KOPT-K1 (cell line): ENCODE data around the gene EXOSC2.

ENCODE experiments used
- H3K27ac ChIP-seq: fragments of 200-600 bp; sonication (generic); 2 replicates; pipeline ENCODE4 v1.5.1; 2016; ENCODE audit warnings: antibody characterized with exemption, mild to moderate bottlenecking, low read depth, low read length; ENCODE audit not compliant: poor library complexity, severe bottlenecking
- H3K36me3 ChIP-seq: fragments of 200-600 bp; sonication (generic); 2 replicates; pipeline ENCODE4 v1.5.1; 2017; ENCODE audit warnings: antibody characterized with exemption, mild to moderate bottlenecking, low read length, moderate library complexity; ENCODE audit not compliant: insufficient read depth
- H3K9me3 ChIP-seq: fragments of 200-600 bp; sonication (generic); 2 replicates; pipeline ENCODE4 v1.5.1; 2017; ENCODE audit warnings: antibody characterized with exemption, low read length, mild to moderate bottlenecking; ENCODE audit not compliant: insufficient read depth, poor library complexity, severe bottlenecking

EXOSC2 gene

GRCh38 chr9:130732136-130732535 is 38.6 kb downstream of the EXOSC2 start:
- no peak overlapping the region for H3K27ac ChIP-seq
- no peaks in the 10 kb centered on the region for H3K36me3 ChIP-seq
- H3K9me3 ChIP-seq: peaks cover 5% of the 10 kb centered on the region

DNA sequence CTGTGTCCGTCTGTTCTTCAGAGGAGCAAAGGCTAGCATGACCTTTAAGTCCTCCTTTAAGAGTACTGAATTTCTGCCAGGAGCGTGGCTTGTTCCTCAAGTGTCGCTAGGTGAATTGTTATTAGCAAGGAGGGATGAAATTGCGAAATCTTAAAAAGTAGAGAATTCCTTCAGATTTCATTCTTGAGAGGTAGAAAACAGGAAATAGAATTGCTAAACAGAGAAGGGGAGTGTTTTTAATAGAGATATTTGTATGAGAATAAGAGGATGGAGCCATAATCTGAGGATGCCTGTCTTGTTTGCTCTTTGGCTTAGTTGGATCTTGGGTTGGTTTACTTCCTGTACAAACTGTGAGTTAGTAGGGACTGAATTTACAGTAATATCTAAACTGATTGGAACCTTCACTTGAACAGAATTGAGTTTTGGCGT is 39.2 kb downstream of the EXOSC2 start:
- Histone ChIP-seq H3K27ac (no peak overlapping the region), H3K36me3 (no peaks in the 10 kb centered on the region), H3K9me3 (peaks cover 5% of the 10 kb centered on the region)

DNA sequence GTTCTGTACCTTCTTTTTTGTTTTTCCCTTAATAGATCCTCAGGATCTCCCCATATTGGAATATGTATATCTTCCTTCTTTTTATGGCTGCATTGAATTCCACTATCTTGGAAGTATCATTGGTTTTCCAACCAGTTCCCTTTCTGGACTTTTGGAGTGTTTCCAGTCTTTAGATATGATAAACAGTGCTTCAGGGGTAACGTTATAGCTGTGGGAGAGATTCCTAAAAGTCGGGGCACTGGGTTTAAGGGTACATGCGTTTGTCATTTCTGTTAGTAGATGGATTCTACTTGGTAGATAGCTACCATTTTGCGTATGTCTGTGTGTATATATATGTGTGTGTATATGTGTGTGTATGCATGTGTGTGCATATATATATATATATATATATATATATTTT is 42.0 kb downstream of the EXOSC2 start:
- Histone ChIP-seq H3K27ac (no peak overlapping the region), H3K9me3 (no peaks in the 10 kb centered on the region), H3K36me3 (no peaks in the 10 kb centered on the region)

- no peaks in the 10 kb centered on the region for H3K36me3 ChIP-seq
- H3K27ac ChIP-seq: no peak overlapping the region
- H3K9me3 ChIP-seq: peaks cover 6% of the 10 kb centered on the region
These were observed 43.3 kb downstream of the EXOSC2 start for GRCh38 chr9:130736834-130737233.

- Histone ChIP-seq H3K36me3 (no peaks in the 10 kb centered on the region), H3K27ac (no peak overlapping the region), H3K9me3 (peaks cover 12% of the 10 kb centered on the region)
These were observed 44.7 kb downstream of the EXOSC2 start for GRCh38 chr9:130738281-130738680.

DNA sequence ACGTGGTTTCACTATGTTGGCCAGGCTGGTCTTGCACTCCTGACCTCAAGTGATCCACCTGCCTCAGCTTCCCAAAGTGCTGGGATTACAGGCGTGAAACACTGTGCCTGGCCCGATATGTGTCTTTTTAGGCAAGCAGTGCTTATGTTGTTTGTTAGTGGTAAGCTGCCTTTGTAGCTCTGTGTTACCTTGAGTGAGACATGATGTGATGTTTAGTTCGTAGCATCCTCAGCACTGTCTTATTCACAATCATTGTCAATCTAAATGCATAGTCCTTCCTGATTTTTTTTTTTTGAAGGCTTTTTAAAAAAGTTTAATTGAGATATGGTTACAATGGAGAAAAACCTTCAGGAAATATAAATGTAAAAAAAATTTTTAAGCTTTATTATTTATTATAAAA is 45.5 kb downstream of the EXOSC2 start:
- H3K27ac ChIP-seq: no peak overlapping the region
- H3K36me3 ChIP-seq: no peaks in the 10 kb centered on the region
- H3K9me3 ChIP-seq: peaks cover 12% of the 10 kb centered on the region

GRCh38 chr9:130740218-130741023 is 46.8 kb downstream of the EXOSC2 start:
- Histone ChIP-seq H3K36me3 (no peaks in the 10 kb centered on the region), H3K9me3 (peaks cover 12% of the 10 kb centered on the region), H3K27ac (no peak overlapping the region)

DNA sequence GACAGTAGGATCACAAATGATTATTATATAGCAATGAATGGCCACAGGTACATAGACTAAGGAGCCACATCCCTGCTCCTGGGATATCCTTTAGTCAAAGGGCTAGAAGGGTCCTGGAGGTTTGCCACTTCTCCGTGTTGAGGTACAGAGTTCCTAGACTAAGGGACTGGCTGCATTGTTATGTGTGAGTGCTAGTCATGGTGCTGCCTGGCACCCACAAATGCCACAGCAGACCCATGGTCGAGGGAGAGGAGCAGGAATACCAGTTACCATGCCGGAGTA is 47.4 kb downstream of the EXOSC2 start:
- H3K27ac ChIP-seq: no peak overlapping the region
- H3K36me3 ChIP-seq: no peaks in the 10 kb centered on the region
- peaks cover 12% of the 10 kb centered on the region for H3K9me3 ChIP-seq

- H3K36me3 ChIP-seq: no peaks in the 10 kb centered on the region
These were observed 48.4 kb downstream of the EXOSC2 start for GRCh38 chr9:130741831-130742449.

DNA sequence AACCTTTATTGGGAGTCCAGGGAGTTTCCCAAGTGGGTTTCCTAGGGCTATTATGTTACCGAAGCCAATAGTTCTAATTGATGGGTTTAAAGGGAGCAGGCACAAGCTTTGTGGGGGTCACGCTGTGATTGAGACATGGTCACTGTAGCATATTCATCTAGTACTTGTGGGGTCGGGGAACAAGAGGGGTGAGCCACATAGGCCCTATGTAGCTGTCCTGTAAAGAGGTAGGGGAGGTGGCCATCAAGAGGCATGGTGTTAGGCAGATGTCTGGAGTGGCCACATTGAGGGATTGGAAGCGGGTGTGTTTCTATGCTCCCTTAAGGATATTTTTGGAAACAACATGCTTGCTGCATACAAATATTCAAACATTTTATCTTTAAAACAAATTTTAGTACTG is 50.1 kb downstream of the EXOSC2 start:
- H3K27ac ChIP-seq: no peak overlapping the region
- peaks cover 12% of the 10 kb centered on the region for H3K9me3 ChIP-seq
- no peaks in the 10 kb centered on the region for H3K36me3 ChIP-seq

More at GRCh38 chr9:130741831-130742449, 48.4 kb downstream of the EXOSC2 start:
- H3K9me3 ChIP-seq: peaks cover 12% of the 10 kb centered on the region
- H3K27ac ChIP-seq: no peak overlapping the region

DNA sequence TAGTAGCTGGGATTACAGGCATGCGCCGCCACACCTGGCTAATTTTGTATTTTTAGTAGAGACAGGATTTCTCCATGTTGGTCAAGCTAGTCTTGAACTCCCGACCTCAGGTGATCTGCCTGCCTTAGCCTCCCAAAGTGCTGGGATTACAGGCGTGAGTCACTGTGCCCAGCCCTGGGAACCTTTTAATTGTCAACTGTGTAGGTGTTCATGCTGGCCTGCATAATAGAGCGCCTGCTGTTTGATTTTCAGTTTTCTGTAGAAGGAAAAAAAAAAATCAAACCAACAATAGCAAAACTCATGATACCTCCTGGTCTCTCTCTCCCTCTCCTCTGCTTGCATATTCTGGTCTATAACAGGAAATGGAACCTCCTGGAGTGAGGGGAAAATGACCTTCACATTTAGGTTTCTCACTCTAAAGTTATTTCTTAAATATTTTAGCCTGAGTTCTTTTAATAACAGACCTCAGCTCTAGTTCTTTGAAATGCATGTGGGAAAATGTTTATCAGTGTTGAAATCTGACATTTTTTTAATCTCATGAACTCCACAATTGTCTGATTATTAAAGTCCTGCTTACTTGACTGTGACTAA is 51.7 kb downstream of the EXOSC2 start:
- Histone ChIP-seq H3K9me3 (peaks cover 12% of the 10 kb centered on the region), H3K36me3 (no peaks in the 10 kb centered on the region), H3K27ac (no peak overlapping the region)

- H3K27ac ChIP-seq: no peak overlapping the region
- no peaks in the 10 kb centered on the region for H3K36me3 ChIP-seq
- peaks cover 12% of the 10 kb centered on the region for H3K9me3 ChIP-seq
These were observed 52.2 kb downstream of the EXOSC2 start for GRCh38 chr9:130745829-130746228.

GRCh38 chr9:130746434-130747212 is 53.0 kb downstream of the EXOSC2 start:
- Histone ChIP-seq H3K9me3 (peaks cover 8% of the 10 kb centered on the region), H3K27ac (no peak overlapping the region), H3K36me3 (no peaks in the 10 kb centered on the region)

DNA sequence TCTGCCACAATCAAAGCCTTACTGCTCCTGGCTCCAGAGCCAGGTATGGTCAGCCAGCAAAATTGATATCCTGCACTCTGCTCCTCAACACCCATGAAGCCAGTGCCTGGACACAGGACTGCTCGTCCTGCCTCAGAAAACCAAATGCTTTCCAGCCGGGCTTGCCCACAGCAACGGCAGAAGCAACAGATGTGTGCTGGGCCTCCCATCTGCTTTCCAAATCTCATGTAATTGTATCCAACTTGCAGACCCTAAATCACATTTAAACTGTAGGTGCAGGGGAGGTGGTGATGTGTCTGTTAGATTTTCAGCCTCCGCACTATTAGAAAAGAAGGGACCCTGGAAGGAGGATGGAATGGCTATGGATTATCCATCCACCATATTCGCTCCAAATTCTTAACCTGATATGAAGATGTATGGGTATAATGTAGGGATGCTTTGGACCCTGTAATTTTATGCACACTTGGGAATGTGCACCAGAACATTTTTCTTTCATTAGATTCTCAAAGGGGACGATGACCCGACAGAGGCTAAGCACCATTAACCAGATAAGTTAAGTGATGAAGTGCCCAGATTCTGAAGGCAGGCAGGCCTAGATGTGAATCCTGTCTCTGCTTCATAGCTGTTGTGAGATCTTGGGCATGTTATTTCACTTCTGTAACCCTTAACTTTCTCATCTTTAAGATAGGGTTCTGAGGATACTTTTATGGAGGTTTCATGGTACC is 58.2 kb downstream of the EXOSC2 start:
- H3K27ac ChIP-seq: no peak overlapping the region
- H3K9me3 ChIP-seq: no peaks in the 10 kb centered on the region
- no peaks in the 10 kb centered on the region for H3K36me3 ChIP-seq
